Mucosa of rectum (tissue), 2 donors: ENCODE measurements around the gene SDSL.

ENCODE experiments used
- H3K27ac ChIP-seq, 2 donors: one replicate each; pipeline ENCODE4 v1.7.0; 2013; ENCODE audit warnings: inconsistent platforms in 2 of 2, low read depth in 2 of 2, low read length in 2 of 2
- H3K27me3 ChIP-seq, 2 donors: one replicate each; pipeline ENCODE4 v1.7.0; 2013; ENCODE audit warnings: low read length in 2 of 2; ENCODE audit not compliant: control insufficient read depth in 2 of 2, insufficient read depth in 2 of 2
- H3K36me3 ChIP-seq, 2 donors: one replicate each; pipeline ENCODE4 v1.7.0; 2013; ENCODE audit warnings: low read length in 2 of 2; ENCODE audit not compliant: control insufficient read depth in 2 of 2, insufficient read depth in 2 of 2
- H3K4me1 ChIP-seq, 2 donors: one replicate each; pipeline ENCODE4 v1.7.0; 2013; ENCODE audit warnings: low read length in 2 of 2, mild to moderate bottlenecking in 1 of 2; ENCODE audit not compliant: control insufficient read depth in 2 of 2, insufficient read depth in 2 of 2
- H3K4me3 ChIP-seq, 2 donors: one replicate each; pipeline ENCODE4 v1.7.0; 2013; ENCODE audit warnings: low read length in 2 of 2
- H3K9ac ChIP-seq, 2 donors: one replicate each; pipeline ENCODE4 v1.7.0; 2013; ENCODE audit warnings: low read length in 2 of 2, low read depth in 1 of 2, mild to moderate bottlenecking in 1 of 2
- H3K9me3 ChIP-seq, 2 donors: one replicate each; pipeline ENCODE4 v1.7.0; 2013; ENCODE audit warnings: low read length in 2 of 2; ENCODE audit not compliant: control insufficient read depth in 2 of 2
- donor health status: healthy.
- donor health status: Normal muscosa, but diverticular disease.

The SDSL gene

DNA sequence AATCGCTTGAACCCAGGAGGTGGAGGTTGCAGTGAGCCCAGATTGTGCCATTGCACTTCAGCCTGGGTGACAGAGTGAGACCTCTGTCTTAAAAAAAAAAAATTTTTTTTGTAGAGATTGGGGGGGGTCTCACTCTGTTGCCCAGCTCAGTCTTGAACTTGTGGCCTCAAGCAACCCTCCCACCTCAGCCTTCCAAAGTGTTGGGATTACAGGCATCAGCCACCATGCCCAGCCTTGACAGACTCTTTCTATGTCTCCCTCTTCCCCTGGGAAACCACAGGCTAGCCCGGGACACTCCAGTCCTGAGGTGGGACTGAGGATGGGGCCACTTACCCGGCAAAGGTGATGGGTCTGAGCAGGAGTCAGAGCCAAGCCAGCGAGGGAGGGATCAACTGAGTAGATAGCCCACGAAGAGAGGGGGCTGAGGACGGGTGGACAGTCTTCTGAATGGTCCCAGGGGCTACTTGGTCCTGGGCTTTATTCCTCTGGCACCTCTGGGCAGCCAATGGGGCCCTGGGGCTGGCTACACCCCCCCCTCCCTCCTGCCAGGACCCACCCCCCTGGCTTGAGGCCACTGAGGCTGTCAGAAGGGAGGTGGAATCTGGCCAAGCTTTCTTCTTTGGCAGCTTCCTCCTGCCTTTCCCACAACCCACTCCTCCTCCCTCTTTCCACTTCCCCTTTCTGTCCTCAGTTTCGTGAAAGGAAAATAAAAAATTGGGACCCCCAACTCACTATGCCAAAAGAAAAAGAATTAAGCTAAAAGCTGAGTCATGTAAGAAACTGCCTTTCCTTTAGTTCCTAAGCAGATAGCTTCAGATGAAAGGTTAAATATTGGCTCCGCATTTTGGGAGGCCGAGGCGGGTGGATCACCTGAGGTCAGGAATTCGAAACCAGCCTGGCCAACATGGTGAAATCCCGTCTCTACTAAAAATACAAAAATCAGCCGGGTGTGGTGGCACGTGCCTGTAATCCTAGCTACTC is 18.5 kb upstream of the SDSL start, which contains the start of gene SDS:
TSS of gene SDS (minus strand) at position 453 of the 981 bp plus-strand sequence. CDS start 4,179 bp downstream, outside the sequence.
- Histone ChIP-seq H3K27me3 (peaks cover 0 to 2% of the 10 kb centered on the region in 2 donors), H3K9ac (no peak within 1 kb of the TSS), H3K4me1 (no peaks in the 10 kb centered on the region), H3K9me3 (no peaks in the 10 kb centered on the region), H3K36me3 (no peaks in the 10 kb centered on the region), H3K27ac (no peak within 1 kb of the TSS), H3K4me3 (no peak within 1 kb of the TSS)

DNA sequence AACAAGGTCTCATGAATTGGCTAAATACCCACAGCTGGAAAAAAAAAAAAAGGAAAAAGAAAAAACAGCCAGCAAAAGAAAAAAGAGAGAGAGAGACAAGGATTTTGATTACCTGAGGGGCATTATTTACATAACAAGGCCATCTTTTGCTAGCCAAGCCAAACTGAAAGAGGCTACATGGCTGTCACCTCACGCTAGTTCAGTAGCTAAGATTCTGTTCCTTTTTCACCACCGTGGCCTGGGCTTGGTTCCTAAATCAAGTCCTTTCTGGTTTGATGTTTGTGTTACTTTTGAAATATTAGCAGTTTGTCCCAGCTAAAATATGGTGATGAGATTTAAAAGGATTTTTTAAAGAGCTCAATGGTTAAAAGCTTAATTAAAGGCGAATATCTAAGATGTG is 16.5 kb upstream of the SDSL start:
- H3K4me1 ChIP-seq = no peaks in the 10 kb centered on the region
- no peak overlapping the region for H3K4me3 ChIP-seq
- peaks cover 0 to 2% of the 10 kb centered on the region in 2 donors for H3K27me3 ChIP-seq
- H3K9ac ChIP-seq = no peak overlapping the region
- H3K36me3 ChIP-seq = no peaks in the 10 kb centered on the region
- H3K27ac ChIP-seq = no peak overlapping the region
- H3K9me3 ChIP-seq = no peaks in the 10 kb centered on the region

DNA sequence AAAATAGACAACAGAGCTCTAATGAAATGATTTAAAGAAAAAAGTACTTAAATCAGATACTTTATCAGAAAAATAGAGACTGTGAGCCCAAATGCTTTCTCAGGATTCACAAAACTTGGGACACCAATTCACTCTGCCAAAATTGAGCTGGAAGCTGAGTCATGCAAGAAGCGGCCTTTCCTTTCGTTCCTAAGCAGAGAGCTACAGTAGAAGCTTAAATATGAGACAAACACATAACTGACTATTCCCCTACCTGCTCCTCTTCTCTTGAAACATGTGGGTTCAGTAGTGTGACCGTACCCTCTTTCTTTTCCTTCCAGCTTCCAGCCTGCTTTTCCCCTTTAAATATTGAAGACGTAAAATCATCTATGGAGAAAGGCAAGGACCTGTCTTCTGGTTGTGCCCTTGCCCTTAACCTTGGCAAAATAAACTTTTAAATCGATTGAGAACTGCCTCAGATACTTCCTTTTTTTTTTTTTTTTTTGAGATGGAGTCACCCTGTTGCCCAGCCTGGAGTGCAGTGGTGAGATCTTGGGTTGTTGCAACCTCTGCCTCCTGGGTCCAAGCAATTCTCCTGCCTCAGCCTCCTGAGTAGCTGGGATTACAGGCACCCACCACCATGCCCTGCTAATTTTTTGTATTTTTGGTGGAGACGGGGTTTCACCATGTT is 14.1 kb upstream of the SDSL start:
- H3K36me3 ChIP-seq = no peaks in the 10 kb centered on the region
- H3K9me3 ChIP-seq = no peaks in the 10 kb centered on the region
- H3K4me1 ChIP-seq = no peaks in the 10 kb centered on the region
- H3K27ac ChIP-seq = no peak overlapping the region
- no peaks in the 10 kb centered on the region for H3K27me3 ChIP-seq
- H3K9ac ChIP-seq = no peak overlapping the region
- no peak overlapping the region for H3K4me3 ChIP-seq

DNA sequence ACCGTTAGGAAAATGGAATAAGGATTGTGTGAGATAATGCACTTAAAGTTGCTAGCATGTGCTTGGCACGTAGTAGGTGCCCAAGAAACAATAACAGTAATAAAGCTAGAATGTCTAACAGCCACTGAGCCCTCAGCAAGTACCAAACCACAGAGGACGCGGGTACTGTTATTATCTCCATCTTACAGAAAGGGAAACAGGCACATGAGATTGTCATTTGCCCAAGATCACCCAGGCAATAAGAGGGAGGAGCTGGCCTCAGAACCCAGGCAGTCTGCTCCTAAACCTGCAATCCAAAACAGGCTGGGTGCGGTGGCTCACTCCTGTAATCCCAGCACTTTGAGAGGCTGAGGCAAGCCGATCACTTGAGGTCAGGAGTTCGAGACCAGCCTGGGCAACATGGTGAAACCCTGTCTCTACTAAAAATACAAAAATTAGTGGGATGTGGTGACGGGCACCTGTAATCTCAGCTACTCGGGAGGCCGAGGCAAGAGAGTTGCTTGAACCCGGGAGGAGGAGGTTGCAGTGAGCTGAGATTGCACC is 13.4 kb upstream of the SDSL start:
- Histone ChIP-seq H3K9me3 (no peaks in the 10 kb centered on the region), H3K4me1 (no peaks in the 10 kb centered on the region), H3K36me3 (no peaks in the 10 kb centered on the region), H3K27me3 (no peaks in the 10 kb centered on the region), H3K4me3 (no peak overlapping the region), H3K27ac (no peak overlapping the region), H3K9ac (no peak overlapping the region)

DNA sequence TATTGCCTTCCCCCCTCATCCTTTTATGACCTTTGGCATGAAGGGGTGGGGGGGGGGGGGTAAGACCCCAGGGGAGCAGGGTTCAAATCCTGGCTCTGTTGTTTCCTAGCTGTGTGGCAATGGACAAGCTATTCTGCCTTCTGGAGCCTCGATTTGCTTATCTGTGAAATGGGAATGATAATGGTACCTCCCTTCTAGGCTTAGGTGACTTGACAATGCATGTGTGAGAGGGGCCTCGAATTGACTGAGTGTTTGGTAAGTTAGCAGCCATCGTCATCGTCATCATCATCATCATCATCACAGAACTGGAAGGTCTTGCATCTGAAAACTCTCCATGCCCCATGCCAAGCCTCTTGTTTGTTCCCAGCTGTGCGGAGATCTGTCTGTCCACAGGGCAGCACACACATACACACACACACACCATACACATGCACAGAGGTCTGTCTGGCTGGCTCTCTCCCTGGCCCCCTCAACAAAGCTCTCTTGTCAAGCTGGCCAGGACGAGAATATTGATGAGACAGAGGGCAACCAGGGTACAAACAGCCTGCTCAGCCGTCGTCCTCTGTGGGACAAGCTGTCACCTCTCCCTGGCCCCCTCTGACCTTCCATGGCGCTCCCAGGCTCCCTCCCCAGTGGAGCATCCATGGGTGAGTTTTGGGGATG is 12.6 kb upstream of the SDSL start:
- Histone ChIP-seq H3K36me3 (no peaks in the 10 kb centered on the region), H3K9me3 (no peaks in the 10 kb centered on the region), H3K9ac (no peak overlapping the region), H3K27me3 (no peaks in the 10 kb centered on the region), H3K4me1 (no peaks in the 10 kb centered on the region), H3K27ac (no peak overlapping the region), H3K4me3 (no peak overlapping the region)

DNA sequence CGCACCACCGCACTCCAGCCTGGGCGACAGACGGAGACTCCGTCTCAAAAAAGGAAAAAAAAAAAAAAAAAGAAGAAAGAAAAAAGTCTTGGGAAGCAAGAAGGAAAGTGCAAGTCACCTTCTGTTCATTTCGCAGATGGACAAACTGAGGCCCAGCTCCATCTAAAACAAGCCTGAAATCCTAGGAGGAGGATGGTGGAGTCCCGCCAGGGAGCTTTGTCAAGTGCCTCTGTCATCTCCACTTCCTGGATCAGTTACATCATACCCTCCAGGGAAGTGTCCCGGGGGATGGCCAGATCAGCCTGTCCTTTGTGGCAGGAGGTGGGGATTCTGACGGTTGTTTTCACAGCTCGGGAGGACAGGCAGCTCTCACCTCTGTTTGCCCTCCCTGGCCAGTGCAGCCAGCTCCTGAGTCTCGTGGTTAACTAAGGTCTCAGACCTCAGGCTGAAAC is 8.7 kb upstream of the SDSL start:
- no peak overlapping the region for H3K4me3 ChIP-seq
- no peak overlapping the region for H3K9ac ChIP-seq
- no peaks in the 10 kb centered on the region for H3K9me3 ChIP-seq
- H3K27ac ChIP-seq = no peak overlapping the region
- H3K36me3 ChIP-seq = no peaks in the 10 kb centered on the region
- no peaks in the 10 kb centered on the region for H3K4me1 ChIP-seq
- H3K27me3 ChIP-seq = no peaks in the 10 kb centered on the region

DNA sequence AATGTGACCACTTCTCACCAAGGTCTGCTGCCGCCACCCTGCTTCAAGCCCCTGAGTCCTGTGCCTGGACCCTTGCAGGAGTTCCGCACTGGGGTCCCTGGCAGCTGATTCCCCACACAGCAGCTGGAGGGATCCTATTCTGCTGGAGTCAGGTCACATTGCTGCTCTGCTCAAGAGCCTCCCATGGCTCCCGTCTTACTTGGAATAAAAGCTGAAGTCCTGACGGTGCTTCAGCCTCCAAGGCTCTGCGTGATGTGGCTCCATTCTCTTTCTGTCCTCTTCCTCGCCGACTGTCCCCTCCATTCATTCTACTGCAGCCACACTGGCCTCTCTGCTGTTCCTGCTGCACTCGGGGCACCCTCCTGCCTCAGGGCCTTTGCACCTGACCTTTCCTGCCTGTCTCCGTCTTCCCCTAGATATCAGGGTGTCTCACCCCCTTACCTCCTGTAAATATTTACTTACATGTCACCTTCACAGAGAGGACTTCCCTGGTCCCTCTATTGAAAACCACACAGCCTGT is 7.6 kb upstream of the SDSL start:
- Histone ChIP-seq H3K27me3 (no peaks in the 10 kb centered on the region), H3K9me3 (no peaks in the 10 kb centered on the region), H3K36me3 (no peaks in the 10 kb centered on the region), H3K9ac (no peak overlapping the region), H3K4me1 (no peaks in the 10 kb centered on the region), H3K27ac (no peak overlapping the region), H3K4me3 (no peak overlapping the region)

DNA sequence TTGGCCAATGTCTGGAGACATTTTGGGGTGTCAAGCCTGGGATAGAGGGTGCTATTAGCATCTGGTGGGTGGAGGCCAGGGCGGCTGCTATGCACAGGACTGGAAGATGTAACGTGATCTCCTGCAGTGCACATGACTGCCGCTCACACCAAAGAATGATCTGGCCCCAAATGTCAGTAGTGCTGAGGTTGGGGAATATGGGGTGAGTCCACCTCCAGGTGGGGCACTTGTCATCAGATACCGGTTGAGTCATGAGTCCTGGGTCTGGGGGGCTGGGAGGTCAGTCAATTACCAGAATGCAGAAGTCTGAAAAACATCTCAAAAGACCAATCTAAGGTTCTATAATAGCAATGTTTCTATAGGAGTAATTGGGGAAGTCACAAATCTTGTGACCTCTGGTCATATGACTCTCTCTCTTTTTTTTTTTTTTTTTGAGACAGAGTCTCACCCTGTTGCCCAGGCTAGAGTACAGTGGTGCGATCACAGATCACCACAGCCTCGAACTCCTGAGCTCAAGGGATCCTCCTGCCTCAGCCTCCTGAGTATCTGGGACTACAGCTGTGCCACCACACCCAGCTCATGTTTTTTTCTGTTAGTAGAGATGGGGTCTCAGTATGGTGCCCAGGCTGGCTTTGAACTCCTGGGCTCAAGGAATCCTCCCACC is 6.0 kb upstream of the SDSL start:
- peak overlapping the region; percentile 16 to 38 for H3K27ac ChIP-seq
- H3K9ac ChIP-seq = no peak overlapping the region
- no peaks in the 10 kb centered on the region for H3K4me1 ChIP-seq
- no peak overlapping the region for H3K4me3 ChIP-seq
- H3K9me3 ChIP-seq = no peaks in the 10 kb centered on the region
- H3K36me3 ChIP-seq = no peaks in the 10 kb centered on the region
- no peaks in the 10 kb centered on the region for H3K27me3 ChIP-seq

DNA sequence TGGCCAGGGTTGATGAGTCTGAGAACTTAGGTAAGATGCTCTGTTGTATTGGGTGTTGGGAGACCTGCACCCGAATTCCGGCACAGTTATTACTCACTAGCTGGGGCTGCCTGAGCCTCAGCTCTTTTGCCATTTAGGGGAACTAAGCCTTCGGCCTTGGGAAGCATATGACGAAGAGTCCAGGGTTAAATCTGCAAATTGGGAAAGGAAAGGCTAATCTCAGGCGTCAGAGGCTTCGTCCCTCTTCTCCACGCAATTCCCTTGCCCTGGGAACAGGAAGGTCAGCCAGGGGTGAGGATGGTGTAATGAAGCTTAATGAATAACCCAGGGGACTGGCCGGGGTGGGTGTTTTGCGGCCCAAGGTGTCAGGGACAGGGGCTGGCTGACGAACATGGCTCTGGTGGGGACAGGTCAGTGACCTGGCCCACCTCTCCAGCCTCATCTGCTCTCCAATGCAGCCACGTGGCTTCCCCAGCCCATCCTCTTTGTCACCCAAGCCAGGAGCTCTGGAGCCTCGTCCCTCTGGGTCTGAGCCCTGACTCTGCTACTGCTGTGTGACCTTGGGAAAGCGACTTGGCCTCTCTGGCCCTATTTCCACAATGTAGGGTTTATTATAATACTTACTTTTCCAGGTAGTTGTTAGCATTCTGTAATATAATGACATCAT is 3.8 kb upstream of the SDSL start:
- H3K4me3 ChIP-seq = no peak overlapping the region
- H3K27ac ChIP-seq = no peak overlapping the region
- H3K9ac ChIP-seq = no peak overlapping the region
- H3K36me3 ChIP-seq = no peaks in the 10 kb centered on the region
- H3K27me3 ChIP-seq = no peaks in the 10 kb centered on the region
- peaks cover 3 to 12% of the 10 kb centered on the region in 2 donors for H3K4me1 ChIP-seq
- no peaks in the 10 kb centered on the region for H3K9me3 ChIP-seq
